ENCODE results near the gene KLHL25.
A peak's percentile ranks its signal among the peaks of the same experiment; 100 is the strongest.

The KLHL25 gene, protein sequence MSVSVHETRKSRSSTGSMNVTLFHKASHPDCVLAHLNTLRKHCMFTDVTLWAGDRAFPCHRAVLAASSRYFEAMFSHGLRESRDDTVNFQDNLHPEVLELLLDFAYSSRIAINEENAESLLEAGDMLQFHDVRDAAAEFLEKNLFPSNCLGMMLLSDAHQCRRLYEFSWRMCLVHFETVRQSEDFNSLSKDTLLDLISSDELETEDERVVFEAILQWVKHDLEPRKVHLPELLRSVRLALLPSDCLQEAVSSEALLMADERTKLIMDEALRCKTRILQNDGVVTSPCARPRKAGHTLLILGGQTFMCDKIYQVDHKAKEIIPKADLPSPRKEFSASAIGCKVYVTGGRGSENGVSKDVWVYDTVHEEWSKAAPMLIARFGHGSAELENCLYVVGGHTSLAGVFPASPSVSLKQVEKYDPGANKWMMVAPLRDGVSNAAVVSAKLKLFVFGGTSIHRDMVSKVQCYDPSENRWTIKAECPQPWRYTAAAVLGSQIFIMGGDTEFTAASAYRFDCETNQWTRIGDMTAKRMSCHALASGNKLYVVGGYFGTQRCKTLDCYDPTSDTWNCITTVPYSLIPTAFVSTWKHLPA

DNA sequence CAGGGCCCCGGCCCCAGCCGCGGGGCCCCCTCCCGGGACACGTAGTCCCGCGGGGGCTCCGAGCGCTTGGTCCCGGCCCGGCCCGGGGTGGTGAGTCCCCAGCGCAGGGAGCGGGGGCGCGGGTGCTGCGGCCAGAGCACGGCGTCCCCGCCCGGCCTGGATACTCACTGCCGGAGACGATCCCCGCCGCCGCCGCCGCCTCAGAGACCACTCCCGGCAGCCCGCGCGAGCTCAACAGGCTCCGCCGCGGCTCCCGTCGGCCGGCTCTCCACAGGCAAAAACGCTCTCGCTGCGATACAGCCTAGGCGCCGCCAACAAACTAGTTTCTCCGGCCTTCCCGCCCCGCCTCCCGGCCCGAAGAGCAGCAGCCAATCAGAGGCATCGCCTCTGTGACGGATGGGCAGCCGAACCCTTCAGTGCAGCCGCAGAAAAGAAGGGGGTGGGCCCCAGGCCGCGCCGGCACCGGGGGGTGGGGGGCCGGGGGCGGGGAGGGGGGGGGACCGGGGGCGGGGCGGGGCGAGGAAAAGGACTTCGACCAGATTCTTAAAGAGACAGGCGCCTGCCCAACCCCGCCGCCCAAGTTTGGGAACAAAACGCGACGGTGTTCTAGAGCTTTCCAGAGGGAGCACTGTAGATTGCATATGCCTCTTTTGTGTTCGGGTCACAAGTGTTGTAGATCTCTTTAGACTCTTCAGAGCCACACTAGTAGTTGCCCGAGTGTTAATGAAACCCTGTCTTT lies at the start of gene KLHL25:
Gene KLHL25 (minus strand): TSS at position 328 of the 739 bp plus-strand sequence. CDS start 25,115 bp downstream, outside the sequence.
- in situ Hi-C loops (cut with MboI; ENCODE audit: low pct_unique_long_range_greater_than_20kb, low sequenced_read_pairs, unreplicated experiment) = no loop called here
- TF ChIP-seq, protein P1, sequence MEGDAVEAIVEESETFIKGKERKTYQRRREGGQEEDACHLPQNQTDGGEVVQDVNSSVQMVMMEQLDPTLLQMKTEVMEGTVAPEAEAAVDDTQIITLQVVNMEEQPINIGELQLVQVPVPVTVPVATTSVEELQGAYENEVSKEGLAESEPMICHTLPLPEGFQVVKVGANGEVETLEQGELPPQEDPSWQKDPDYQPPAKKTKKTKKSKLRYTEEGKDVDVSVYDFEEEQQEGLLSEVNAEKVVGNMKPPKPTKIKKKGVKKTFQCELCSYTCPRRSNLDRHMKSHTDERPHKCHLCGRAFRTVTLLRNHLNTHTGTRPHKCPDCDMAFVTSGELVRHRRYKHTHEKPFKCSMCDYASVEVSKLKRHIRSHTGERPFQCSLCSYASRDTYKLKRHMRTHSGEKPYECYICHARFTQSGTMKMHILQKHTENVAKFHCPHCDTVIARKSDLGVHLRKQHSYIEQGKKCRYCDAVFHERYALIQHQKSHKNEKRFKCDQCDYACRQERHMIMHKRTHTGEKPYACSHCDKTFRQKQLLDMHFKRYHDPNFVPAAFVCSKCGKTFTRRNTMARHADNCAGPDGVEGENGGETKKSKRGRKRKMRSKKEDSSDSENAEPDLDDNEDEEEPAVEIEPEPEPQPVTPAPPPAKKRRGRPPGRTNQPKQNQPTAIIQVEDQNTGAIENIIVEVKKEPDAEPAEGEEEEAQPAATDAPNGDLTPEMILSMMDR (IDR thresholded peaks at IDR 0.05; ENCODE audit: extremely low read depth, insufficient read depth, missing control alignments) = no peak
- DNase-seq (ENCODE audit: low spot score) = peak; percentile 99

DNA sequence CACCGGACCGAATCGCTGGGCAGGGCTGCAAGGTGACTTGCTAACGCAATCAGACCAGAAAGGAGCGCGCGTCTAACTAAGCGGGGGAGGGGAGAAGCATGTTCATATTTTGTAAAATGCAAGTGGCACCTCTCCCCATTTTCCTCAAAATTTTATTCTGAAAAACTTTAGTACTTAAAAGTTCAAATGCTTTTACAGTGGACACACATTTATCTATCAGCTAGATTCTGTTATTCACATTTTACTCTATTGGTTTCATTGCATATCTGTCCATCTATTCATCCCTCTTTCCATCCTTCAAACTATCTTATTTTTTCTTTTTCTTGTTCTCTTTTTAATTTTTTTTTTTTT lies 46.1 kb upstream of the KLHL25 start:
- TF ChIP-seq, protein P1 (IDR thresholded peaks at IDR 0.05; ENCODE audit: extremely low read depth, insufficient read depth, missing control alignments) = no peak
- in situ Hi-C loops (cut with MboI; ENCODE audit: low pct_unique_long_range_greater_than_20kb, low sequenced_read_pairs, unreplicated experiment) = loop anchor here (25.0 kb wide), 3 partner anchors 228 to 553 kb away; no protein-coding TSS in a partner anchor
- DNase-seq (ENCODE audit: low spot score) = no peak

DNA sequence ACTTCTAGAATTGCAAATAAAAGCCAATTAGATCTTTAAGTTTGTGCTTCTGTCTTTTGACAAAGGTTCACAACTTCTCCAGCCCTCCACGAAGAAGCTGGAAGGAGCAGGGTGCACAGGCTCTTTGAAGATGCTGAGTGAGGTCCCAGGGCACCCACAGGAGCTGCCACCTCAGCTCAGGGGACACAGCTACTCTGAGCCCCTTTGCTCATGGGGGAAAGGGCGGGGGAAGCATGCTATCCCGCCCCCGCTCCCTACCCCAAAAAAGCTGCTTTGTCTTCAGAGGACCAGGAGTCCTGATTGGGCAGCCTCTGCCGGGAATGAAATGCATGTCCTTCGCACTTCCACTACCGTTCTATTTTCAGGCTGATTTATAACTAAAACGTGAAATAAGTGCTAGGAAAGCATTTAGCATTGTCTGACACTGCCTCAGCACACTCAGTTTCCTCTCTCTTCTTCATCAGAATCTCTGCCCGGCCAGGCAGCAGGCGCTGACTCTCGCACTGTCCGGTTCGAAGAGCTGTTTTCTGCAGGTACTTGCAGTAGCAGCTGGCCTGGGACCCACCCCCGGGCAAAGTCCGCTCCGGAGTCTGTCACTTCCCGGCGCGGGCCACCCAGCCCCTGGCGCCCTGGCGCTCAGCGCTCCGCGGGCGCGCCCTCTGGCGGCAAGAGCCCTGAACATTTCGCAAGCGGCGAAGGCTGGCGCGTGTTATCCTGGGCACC lies 45.5 kb upstream of the KLHL25 start:
- DNase-seq (ENCODE audit: low spot score) = peak; percentile 88
- in situ Hi-C loops (cut with MboI; ENCODE audit: low pct_unique_long_range_greater_than_20kb, low sequenced_read_pairs, unreplicated experiment) = loop anchor here (25.0 kb wide), 3 partner anchors 228 to 553 kb away; no protein-coding TSS in a partner anchor
- TF ChIP-seq, protein P1 (IDR thresholded peaks at IDR 0.05; ENCODE audit: extremely low read depth, insufficient read depth, missing control alignments) = peak; percentile 94

DNA sequence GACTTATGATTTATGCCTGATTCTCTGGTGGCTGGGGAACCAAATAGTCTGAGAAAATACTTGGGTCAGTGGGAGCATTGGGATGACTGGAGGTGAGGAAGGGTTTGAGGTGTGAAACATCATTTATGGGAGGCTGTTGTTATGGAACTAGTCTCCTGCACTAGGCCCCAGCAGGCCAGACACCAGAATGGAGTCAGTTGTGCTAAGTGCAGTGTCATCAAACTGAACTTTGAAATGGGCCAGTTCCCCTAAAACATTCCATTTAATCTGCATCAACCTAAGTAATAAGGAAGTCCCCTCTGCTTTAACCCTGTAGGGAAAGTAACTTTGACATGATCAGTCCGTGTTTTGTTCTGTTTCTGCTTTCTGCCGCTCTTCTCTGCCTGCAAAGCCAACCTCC lies 44.9 kb upstream of the KLHL25 start:
- in situ Hi-C loops (cut with MboI; ENCODE audit: low pct_unique_long_range_greater_than_20kb, low sequenced_read_pairs, unreplicated experiment) = loop anchor here (10.0 to 25.0 kb wide), 4 partner anchors 105 to 552 kb away; no protein-coding TSS in a partner anchor
- TF ChIP-seq, protein P1 (IDR thresholded peaks at IDR 0.05; ENCODE audit: extremely low read depth, insufficient read depth, missing control alignments) = no peak
- no peak for DNase-seq (ENCODE audit: low spot score)

DNA sequence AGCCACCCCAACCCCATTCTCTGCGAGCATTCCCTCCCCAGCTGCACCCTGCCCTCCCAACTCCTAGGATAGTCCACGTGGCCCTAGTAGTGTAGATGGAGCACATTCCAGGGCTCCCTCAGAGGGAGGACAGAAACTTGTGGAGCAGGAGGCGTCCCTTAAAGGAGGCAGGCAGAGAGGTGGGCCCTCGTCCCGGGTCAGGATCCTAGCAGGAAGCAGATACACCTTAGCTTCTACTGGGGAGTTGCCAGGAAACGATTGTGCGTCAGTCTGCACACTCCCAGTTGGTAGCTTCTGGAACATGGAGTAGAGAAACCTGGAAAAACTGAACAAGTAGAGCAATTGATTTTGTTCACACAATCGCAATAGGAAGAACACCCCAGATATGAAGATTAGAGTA lies 43.9 kb upstream of the KLHL25 start:
- TF ChIP-seq, protein P1 (IDR thresholded peaks at IDR 0.05; ENCODE audit: extremely low read depth, insufficient read depth, missing control alignments) = no peak
- in situ Hi-C loops (cut with MboI; ENCODE audit: low pct_unique_long_range_greater_than_20kb, low sequenced_read_pairs, unreplicated experiment) = loop anchor here (10.0 to 25.0 kb wide), 4 partner anchors 104 to 551 kb away; no protein-coding TSS in a partner anchor
- no peak for DNase-seq (ENCODE audit: low spot score)

DNA sequence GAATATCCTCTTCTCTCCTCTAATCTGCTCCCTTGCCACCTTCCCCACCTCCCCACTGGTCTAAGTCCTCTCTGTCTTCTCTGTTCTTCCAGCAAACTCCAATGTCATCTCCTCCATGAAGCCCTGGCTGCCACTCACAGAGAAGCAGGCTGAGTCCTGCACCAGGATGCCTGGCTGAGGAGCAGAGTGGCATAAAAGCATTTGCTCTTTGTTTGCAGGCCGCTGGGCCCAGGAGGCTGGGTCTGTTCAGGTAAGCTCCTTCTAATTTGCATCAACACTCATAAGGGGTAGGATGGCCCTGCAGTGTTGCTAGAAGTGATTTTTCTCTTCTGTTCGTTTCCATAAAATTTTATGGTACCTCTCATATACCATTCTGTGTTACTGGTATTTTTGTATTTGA lies 43.2 kb upstream of the KLHL25 start:
- in situ Hi-C loops (cut with MboI; ENCODE audit: low pct_unique_long_range_greater_than_20kb, low sequenced_read_pairs, unreplicated experiment) = loop anchor here (10.0 to 25.0 kb wide), 4 partner anchors 103 to 551 kb away; no protein-coding TSS in a partner anchor
- DNase-seq (ENCODE audit: low spot score) = no peak

More for the DNA sequence above, 43.2 kb upstream of the KLHL25 start:
- TF ChIP-seq, protein P1 (IDR thresholded peaks at IDR 0.05; ENCODE audit: extremely low read depth, insufficient read depth, missing control alignments) = no peak

Measured in GM13977 (cell line).